ENCODE results near the gene EXO5. TPM values are rescaled to one million over a fixed set of nuclear protein-coding genes. Genes with fewer than 3 reads are reported as not detected.

The EXO5 gene
- total and polyA plus RNA-seq, 2 of the 8 experiments (the other 6 are each of a cell fraction or from before 2014, with no cell fraction given), result 4.4 to 8.5 TPM

DNA sequence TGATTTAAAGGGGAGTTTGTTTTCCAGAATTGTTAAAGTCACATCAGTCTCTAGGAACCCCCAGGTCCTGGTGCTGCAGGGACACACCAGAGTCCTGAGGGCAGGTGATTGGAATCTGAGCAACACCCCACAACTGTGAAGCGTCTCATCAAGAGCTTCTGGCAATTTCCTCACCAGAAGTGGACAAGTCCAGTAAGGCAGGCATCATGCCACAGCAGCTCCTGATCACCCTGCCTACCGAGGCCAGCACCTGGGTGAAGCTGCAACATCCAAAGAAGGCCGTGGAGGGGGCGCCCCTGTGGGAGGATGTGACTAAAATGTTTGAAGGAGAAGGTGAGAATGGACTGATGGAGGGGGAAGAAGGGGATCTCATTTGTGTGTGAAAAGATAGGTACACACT lies 29.4 kb upstream of the EXO5 start:
- Histone ChIP-seq H2BK20ac (ENCODE audit: low read length) (no peak overlapping the region), H3K23ac (ENCODE audit: insufficient read length) (no peak overlapping the region), H2AK5ac (ENCODE audit: low read depth, low read length) (no peak overlapping the region), H3K4ac (replicated peaks; ENCODE audit: insufficient read length, low read depth, low read length) (no peak overlapping the region), H3K4me1 (replicated peaks in 1 of 4; ENCODE audit: control insufficient read depth in 3 of 4, insufficient read depth in 4 of 4, low read length in 3 of 4) (peaks cover 0 to 4% (median 0%) of the 10 kb centered on the region in 4 experiments; a peak in 1 of 7 replicates), H4K8ac (ENCODE audit: extremely low read depth, insufficient read depth, low read length) (no peak overlapping the region), H3K27me3 (replicated peaks in 1 of 4; ENCODE audit: control insufficient read depth in 3 of 4, extremely low read depth in 1 of 4, insufficient read depth in 3 of 4, low read length in 3 of 4) (peaks cover 0 to 3% (median 0%) of the 10 kb centered on the region in 4 experiments; a peak in 1 of 7 replicates), H4K20me1 (replicated peaks in 1 of 2; ENCODE audit: control insufficient read depth in 1 of 2, insufficient read depth in 2 of 2, low read length in 2 of 2) (peaks cover 0 to 2% of the 10 kb centered on the region in 2 experiments), H3K9me3 (ENCODE audit: insufficient read depth in 2 of 2, low read depth in 1 of 2, low read length in 1 of 2) (peaks cover 5 to 9% of the 10 kb centered on the region in 2 experiments), H3K9ac (replicated peaks in 1 of 4; ENCODE audit: extremely low read depth in 1 of 4, low read depth in 3 of 4, low read length in 3 of 4) (no peak overlapping the region), H3K14ac (ENCODE audit: insufficient read length) (no peak overlapping the region), H2BK5ac (ENCODE audit: low read depth, low read length) (no peak overlapping the region), H3K36me3 (ENCODE audit: control insufficient read depth in 2 of 4, insufficient read depth in 4 of 4, low read length in 3 of 4) (no peaks in the 10 kb centered on the region; a peak in 1 of 8 replicates), H3K23me2 (ENCODE audit: low read depth, low read length) (peaks cover 7% of the 10 kb centered on the region), H3K79me2 (ENCODE audit: control insufficient read depth in 1 of 2, insufficient read depth in 2 of 2, low read length in 2 of 2) (no peaks in the 10 kb centered on the region), H2AFZ (ENCODE audit: low read length) (no peak overlapping the region), H3K18ac (ENCODE audit: extremely low read depth, low read length) (no peak overlapping the region), H2BK15ac (ENCODE audit: low read length) (no peak overlapping the region), H4K91ac (replicated peaks; ENCODE audit: insufficient read length, low read length) (no peak overlapping the region), H3K4me3 (ENCODE audit: extremely low read depth in 1 of 4, insufficient read depth in 2 of 4, low read depth in 3 of 4, low read length in 4 of 4) (no peak overlapping the region), H3K79me1 (ENCODE audit: low read depth, low read length) (no peaks in the 10 kb centered on the region), H3K4me2 (ENCODE audit: insufficient read depth in 1 of 2, low read depth in 2 of 2, low read length in 2 of 2) (no peak overlapping the region; a peak in 1 of 4 replicates), H4K5ac (ENCODE audit: insufficient read length, low read depth, low read length) (no peak overlapping the region), H3K27ac (ENCODE audit: low read depth, low read length) (no peak overlapping the region), H2BK120ac (replicated peaks; ENCODE audit: low read depth, low read length) (no peak overlapping the region), H3K56ac (replicated peaks; ENCODE audit: insufficient read length, low read depth, low read length) (no peak overlapping the region), H2BK12ac (ENCODE audit: low read depth, low read length) (no peak overlapping the region)
- WGBS, 2 experiments (ENCODE audit: extremely low coverage in 1 of 2, insufficient coverage in 1 of 2, insufficient read length in 1 of 2, insufficient replicate concordance in 2 of 2, low coverage in 1 of 2, low lambda C conversion rate in 2 of 2, missing lambda C conversion rate in 1 of 2), result 78% methylated on average over 4 of the region's 4 CpGs; no CpG with 5 or more reads in 1 of the 2 experiments
- FAIRE-seq (no peak), DNase-seq (ENCODE audit: low read depth in 1 of 2, low spot score in 2 of 2) (no peak)
- CTCF ChIA-PET (ENCODE audit: partially characterized antibody), result interaction anchor here (1.9 kb wide), 1 partner anchor 54 kb away, joined by 9 read pairs; the partner anchor contains the start of gene ZNF684
- POLR2A ChIA-PET (ENCODE audit: partially characterized antibody), result interaction anchor here (1.2 kb wide), 1 partner anchor 10 kb away, joined by 3 read pairs; no protein-coding TSS in a partner anchor
- TF ChIP-seq RXRA (IDR thresholded peaks at IDR 0.05; ENCODE audit: insufficient read depth, low read depth, low read length) (no peak), YY1 (IDR thresholded peaks at IDR 0.05; ENCODE audit: low read depth, low read length) (no peak), CHD1 (IDR thresholded peaks at IDR 0.05; ENCODE audit: low read depth, low read length) (no peak), TAF7 (optimal IDR thresholded peaks at IDR 0.05; ENCODE audit: borderline replicate concordance, low read depth, low read length) (no peak), CBX8 (IDR thresholded peaks at IDR 0.05; ENCODE audit: borderline replicate concordance, low read depth, low read length) (no peak), CEBPB (IDR thresholded peaks at IDR 0.05; ENCODE audit: low read depth, low read length) (no peak), JUN (IDR thresholded peaks at IDR 0.05; ENCODE audit: low read depth, low read length) (no peak), ZNF274 (IDR thresholded peaks at IDR 0.05; ENCODE audit: borderline replicate concordance, extremely low read depth, low read length) (no peak), POU5F1 (IDR thresholded peaks at IDR 0.05; ENCODE audit: low read depth, low read length) (no peak)
- TF ChIP-seq, protein P1, sequence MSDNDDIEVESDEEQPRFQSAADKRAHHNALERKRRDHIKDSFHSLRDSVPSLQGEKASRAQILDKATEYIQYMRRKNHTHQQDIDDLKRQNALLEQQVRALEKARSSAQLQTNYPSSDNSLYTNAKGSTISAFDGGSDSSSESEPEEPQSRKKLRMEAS (IDR thresholded peaks at IDR 0.05), result no peak
- TF ChIP-seq, protein P2, sequence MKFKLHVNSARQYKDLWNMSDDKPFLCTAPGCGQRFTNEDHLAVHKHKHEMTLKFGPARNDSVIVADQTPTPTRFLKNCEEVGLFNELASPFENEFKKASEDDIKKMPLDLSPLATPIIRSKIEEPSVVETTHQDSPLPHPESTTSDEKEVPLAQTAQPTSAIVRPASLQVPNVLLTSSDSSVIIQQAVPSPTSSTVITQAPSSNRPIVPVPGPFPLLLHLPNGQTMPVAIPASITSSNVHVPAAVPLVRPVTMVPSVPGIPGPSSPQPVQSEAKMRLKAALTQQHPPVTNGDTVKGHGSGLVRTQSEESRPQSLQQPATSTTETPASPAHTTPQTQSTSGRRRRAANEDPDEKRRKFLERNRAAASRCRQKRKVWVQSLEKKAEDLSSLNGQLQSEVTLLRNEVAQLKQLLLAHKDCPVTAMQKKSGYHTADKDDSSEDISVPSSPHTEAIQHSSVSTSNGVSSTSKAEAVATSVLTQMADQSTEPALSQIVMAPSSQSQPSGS (IDR thresholded peaks at IDR 0.05; ENCODE audit: low read length), result no peak
